COLO829 (cell line): Measurements from ENCODE around the gene ATXN2L.
"Not testable (repeated sequence)": the region's sequence is repeated elsewhere in the genome, so short reads cannot be mapped to it uniquely, and the experiment has no call there.

Experiments used
- DNase-seq: peaks from one replicate; pipeline ENCODE4 v3.0.0; 2012; ENCODE audit warnings: low spot score

The ATXN2L gene

GRCh38 chr16:28837672-28838557 is 15.1 kb downstream of the ATXN2L start:
- DNase-seq, result no peak

DNA sequence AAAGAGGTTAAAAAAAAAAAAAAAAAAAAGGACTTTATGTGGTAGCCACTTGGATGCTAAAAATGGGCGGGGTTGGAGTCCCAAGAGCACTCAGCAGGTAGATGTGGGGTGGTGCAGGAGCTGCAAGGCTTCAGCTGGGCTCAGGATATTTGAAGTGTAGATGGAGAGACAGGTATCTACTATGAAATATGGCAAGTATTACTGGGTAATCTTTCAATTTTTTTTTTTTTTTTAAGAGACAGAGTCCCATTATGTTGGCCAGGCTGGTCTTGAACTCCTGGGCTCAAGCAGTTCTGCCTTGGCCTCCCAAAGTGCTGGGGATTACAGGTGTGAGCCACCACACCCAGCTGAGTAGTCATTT is 15.7 kb downstream of the ATXN2L start:
- no peak for DNase-seq

DNA sequence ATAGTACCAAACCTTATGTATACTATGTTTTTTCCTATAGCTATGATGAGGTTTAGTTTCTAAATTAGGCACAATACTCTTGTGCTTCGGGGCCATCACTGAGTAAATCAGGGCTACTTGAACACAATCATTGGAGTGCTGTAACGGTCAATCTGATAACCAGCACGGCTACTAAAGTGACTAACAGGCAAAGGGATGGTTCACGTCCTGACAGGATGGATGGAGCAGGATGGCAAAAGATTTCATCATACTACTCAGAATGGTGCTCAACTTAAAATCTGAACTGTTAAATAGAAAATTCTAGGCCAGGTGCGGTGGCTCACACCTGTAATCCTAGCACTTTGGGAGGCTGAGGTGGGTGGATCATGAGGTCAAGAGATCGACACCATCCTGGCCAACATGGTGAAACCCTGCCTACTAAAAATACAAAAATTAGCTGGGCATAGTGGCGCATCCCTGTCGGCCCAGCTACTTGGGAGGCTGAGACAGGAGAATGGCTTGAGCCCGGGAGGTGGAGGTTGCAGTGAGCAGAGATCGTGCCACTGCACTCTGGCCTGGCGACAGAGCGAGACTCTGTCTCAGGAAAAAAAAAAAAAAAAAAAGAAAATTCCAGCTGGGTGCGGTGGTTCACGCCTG is 16.3 kb downstream of the ATXN2L start:
- DNase-seq, result no peak

- DNase-seq, result no peak
Observed at GRCh38 chr16:28839899-28840298, 17.1 kb downstream of the ATXN2L start.

DNA sequence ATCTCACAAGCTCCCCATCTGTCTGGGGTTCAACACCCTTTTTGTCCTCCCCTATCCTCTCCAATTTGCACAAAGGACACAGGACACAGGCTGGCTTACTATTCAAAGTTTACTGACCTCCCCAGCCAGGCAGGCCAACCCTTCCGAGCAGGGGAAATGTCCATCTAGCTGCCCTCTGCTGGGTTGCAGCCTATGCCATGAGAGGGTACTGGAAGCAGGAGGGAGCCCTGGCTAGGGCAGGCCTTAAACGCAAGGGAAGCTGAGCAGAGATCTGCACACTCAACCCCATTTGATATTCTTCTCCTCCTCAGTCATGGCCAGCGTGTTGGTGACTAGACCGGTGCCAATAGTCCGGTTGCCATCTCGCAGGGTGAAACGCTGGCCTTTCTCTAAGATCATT is 19.9 kb downstream of the ATXN2L start:
- DNase-seq, result no peak

DNA sequence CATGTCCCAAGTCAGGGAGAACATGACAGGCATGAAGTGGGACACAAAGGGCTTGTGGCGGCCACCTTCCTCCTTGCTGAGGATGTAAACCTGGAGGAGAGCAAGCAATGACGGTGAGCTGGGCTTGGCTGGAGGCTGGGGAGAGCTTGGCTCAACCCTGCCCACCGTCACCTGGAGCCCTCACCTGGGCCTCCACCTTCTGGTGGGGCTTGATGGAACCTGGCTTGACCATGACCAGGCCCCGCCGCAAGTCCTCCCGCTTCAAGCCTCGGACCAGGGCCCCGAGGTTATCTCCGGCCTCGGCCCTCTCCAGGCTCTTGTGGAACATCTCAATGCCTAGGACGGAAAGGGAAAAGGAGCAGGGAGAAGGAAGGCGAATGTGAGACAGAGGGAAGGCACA is 21.0 kb downstream of the ATXN2L start:
- no peak for DNase-seq

DNA sequence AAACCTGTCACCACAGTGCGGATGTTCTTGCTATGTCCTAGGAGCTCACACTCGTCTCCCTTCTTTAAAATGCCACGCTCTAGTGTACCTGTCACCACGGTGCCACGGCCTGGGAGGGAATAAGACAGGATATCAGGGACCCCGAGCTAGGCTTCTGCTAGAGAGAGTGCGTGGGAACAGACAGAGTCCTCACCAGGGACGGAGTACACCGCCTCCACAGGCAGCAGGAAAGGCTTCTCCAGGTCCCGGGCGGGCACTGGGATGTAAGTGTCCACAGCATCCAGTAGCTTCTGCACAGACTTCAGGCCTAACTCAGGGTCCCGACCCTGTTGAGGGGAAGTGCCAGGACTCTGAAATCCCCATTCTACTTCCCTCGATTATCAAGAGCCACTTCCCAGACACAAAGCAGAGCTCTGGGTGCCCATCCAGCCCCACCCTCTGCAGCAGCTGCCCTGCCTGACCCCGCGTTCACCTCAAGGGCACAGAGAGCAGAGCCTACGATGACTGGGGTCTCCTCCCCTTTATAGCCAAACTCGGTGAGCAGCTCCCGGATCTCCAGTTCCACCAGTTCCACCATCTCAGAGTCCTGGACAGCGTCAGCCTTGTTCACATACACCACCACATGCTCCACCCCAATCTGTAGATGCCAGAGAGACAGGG is 21.6 kb downstream of the ATXN2L start:
- DNase-seq, result no peak

- peak; percentile 35 for DNase-seq
Observed at GRCh38 chr16:28845293-28845692, 22.5 kb downstream of the ATXN2L start.

- DNase-seq, result no peak
Observed at GRCh38 chr16:28845761-28846079, 22.9 kb downstream of the ATXN2L start.

DNA sequence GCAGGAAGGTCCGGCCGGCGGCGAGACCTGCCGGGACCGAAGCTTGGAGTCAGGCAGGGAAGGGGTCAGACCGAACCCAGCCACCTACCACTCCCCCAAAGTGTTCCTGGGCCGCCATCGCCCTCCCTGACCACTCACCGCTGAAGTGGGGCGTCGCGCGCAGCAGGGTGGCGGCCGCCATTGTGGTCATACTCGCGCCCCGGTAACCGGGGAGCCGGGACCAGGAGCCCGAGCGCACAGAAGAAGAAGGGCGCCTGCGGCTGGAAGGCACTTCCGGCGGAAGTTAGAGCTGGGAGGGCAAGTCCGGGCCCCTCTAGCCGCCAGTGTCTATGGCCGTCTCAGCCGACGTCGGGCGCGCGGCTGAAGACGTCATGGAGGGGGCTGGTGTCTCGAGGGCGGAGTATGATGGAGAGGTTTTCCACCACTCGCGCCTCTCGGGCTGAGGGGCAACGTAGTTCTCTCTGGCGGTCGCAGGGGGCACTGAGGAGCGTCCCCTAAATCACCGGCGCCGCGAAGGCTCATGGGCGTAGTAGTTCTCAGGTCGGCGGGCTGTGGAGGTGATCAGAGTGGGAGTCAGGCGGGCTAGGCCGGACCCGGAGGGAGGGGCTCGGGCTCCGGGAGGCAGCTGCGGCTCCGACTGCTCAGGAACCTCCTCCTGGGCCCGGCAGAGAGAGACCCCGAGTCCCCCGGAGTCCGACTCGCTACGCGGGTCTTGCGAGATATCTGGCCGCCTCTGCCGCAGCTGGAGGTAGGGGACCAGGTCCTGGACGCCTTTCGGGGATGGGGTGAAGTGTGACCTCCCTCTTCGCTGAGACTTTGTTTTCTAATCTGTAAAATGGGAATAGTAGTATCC is 23.5 kb downstream of the ATXN2L start, which contains the start of gene TUFM:
Gene TUFM (minus strand): TSS at position 269 of the 853 bp plus-strand sequence. CDS start 79 bp downstream, at position 190.
- peak; percentile 90 for DNase-seq

GRCh38 chr16:28846933-28847273 is 24.1 kb downstream of the ATXN2L start:
- DNase-seq, result no peak

DNA sequence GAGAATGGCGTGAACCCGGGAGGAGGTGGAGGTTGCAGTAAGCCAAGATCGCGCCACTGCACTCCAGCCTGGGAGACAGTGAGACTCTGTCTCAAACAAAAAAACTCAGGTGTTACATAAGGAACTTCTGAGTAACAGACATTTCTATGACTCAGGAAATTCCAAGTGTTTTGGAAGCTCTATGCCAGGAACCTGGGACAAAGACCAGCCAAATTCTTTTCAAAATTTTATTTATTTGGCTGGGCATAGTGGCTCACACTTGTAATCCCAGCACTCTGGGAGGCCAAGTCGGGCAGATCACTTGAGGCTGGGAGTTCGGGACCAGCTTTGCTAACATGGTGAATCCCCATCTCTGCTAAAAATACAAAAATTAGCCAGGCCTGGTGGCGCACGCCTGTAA is 35.6 kb downstream of the ATXN2L start:
- no peak for DNase-seq

- DNase-seq, result no peak
Observed at GRCh38 chr16:28859326-28859725, 36.5 kb downstream of the ATXN2L start.

GRCh38 chr16:28863929-28864793 is 41.4 kb downstream of the ATXN2L start:
- DNase-seq, result no peak

DNA sequence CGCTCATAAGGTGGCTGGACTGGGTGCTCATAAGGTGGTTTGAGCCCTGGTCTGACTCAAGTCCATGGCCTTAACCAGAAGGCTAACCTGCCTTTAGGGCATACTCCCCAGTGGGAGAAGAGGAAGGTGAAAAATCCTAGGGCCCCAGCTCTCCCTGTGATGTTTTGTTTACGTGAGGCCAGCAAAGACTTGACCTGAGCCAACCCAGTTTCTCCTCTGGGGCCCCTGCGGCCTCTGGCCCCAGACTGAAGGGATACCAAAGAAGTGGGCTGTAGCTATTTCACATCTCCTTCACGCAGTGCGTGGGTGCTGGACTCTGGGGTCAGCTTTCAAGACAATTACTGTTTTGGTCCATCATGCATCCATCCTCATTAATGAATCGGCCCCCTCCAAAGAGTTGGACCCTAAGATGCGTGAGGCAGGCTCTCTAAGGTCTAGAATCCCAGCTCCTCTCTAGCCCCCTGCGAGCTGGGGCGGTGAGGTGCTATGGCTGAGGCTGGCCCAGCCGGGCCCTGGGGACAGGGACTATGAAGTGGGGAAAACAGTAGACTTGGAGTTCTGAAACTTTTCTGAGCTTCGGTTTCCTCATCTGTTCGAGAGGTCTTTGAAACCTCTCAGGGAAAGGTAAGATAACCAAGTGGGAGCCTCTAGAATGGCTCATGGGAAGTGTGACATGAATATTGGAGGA is 42.3 kb downstream of the ATXN2L start:
- no peak for DNase-seq

DNA sequence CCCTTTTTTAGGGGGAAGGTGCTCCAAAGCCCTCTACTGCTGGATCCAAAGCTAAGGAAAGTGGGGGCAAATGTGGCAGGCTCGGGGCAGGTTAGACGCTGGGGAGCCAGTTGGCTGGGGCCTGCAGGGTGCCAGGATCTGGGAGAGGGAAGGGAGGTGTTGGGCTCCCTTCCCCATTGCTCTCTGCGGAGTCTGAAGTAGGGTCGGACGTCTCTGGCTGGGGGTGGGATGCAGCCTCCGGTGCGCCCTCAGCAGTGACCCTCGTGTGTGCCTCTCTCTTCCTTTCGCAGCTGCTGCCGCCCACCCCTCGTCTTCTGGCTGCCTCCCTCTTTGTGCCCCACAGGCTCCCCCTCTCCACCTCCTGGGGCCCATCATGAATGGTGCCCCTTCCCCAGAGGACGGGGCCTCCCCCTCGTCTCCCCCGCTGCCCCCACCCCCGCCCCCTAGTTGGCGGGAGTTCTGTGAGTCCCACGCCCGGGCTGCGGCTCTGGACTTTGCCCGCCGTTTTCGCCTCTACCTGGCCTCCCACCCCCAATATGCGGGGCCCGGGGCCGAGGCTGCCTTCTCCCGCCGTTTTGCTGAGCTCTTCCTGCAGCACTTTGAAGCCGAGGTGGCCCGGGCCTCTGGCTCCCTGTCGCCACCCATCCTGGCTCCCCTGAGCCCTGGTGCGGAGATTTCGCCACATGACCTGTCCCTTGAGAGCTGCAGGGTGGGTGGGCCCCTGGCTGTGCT is 43.1 kb downstream of the ATXN2L start:
- no peak for DNase-seq

GRCh38 chr16:28866454-28866804 is 43.6 kb downstream of the ATXN2L start:
- DNase-seq, result no peak

- DNase-seq, result no peak
Observed at GRCh38 chr16:28867241-28867640, 44.4 kb downstream of the ATXN2L start.

DNA sequence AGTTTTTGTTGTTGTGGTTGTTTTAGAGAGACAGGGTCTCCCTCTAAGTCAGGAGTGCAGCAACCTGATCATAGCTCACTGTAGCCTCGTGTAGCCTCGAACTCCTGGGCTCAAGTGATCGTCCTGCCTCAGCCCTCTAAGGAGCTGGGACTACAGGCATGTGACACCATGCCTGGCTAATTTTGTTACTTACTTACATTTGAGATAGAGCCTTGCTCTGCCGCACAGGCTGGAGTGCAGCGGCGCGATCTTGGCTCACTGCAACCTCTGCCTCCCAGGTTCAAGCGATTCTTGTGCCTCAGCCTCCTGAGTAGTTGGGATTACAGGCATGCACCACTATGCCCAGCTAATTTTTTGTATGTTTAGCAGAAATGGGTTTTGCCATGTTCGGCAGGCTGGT is 44.8 kb downstream of the ATXN2L start:
- not testable (repeated sequence) for DNase-seq

- DNase-seq, result no peak
Observed at GRCh38 chr16:28869201-28869600, 46.4 kb downstream of the ATXN2L start.
